ENCODE results near the gene SAT1.

Gene SAT1

DNA sequence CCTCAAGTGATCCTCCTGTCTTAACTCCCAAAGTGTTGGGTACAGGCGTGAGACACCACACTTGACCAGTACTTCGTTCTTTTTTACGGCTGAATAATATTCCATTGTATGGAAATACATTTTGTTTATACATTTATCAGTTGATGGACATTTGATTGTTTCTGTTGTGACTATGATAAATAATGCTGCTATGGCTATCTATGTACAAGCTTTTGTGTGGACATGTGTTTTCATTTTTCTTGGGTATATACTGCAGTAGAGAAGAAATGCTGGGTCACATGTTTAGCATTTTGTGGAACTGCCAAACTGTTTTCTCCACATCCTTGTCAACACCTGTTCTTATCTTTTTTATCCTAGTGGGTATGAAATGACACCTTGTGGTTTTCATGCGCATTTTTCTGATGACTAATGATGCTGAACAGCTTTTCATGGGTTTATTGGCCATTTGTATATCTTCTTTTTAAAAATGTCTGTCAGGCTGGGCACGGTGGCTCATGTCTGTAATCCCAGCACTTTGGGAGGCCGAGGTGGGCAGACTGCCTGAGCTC is 37.3 kb downstream of the SAT1 start:
- TF ChIP-seq, protein P1, sequence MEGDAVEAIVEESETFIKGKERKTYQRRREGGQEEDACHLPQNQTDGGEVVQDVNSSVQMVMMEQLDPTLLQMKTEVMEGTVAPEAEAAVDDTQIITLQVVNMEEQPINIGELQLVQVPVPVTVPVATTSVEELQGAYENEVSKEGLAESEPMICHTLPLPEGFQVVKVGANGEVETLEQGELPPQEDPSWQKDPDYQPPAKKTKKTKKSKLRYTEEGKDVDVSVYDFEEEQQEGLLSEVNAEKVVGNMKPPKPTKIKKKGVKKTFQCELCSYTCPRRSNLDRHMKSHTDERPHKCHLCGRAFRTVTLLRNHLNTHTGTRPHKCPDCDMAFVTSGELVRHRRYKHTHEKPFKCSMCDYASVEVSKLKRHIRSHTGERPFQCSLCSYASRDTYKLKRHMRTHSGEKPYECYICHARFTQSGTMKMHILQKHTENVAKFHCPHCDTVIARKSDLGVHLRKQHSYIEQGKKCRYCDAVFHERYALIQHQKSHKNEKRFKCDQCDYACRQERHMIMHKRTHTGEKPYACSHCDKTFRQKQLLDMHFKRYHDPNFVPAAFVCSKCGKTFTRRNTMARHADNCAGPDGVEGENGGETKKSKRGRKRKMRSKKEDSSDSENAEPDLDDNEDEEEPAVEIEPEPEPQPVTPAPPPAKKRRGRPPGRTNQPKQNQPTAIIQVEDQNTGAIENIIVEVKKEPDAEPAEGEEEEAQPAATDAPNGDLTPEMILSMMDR (IDR thresholded peaks at IDR 0.05): no peak

DNA sequence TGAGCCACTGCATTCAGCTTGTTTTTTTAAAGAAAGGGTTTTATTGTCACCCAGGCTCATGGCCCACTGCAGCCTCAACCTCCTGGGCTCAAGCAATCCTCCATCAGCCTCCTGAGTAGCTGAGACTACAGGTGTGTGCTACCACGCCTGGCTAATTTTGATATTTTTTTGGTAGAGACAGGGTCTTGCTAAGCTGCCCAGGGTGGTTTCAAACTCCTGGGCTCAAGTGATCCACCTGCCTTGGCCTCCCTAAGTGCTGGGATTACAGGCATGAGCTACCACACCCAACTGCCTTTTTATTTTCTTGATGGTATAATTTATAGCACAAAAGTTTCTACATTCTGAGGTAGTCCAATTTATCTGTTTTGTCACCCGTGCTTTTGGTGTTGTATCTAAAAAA is 38.9 kb downstream of the SAT1 start:
- intact Hi-C loops (cut with DNase I; ENCODE audit: low total_unique reads): no loop called here
- no peak for DNase-seq
- Histone ChIP-seq H3K27me3 (no peaks in the 10 kb centered on the region), H3K4me1 (no peaks in the 10 kb centered on the region), H3K36me3 (no peaks in the 10 kb centered on the region), H3K9me3 (no peaks in the 10 kb centered on the region), H3K4me3 (no peak overlapping the region), H3K27ac (no peak overlapping the region)
- TF ChIP-seq, protein P1 (IDR thresholded peaks at IDR 0.05): no peak

More for the DNA sequence above, 37.3 kb downstream of the SAT1 start:
- Histone ChIP-seq H3K36me3 (no peaks in the 10 kb centered on the region), H3K9me3 (no peaks in the 10 kb centered on the region), H3K27me3 (no peaks in the 10 kb centered on the region), H3K4me1 (no peaks in the 10 kb centered on the region), H3K27ac (no peak overlapping the region), H3K4me3 (no peak overlapping the region)
- intact Hi-C loops (cut with DNase I; ENCODE audit: low total_unique reads): no loop called here
- DNase-seq: no peak

DNA sequence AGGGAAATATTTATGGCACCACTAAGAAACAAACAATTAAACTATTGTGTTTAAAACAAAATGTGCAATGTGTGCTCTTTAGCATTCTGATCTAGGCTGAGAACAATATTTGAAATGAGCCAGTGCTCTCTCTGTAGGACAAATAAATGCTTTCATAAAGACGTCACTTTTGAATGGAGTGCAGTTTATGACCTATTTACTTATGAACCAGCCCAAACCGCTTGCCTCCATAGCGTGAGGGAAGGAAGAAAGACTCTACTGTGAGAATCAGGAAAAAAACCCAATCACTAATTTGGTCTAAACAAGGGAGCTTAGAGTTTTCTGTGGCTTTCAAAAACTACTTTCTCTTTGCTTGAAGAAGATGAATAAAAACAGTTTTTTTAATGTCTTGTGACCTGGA is 39.4 kb downstream of the SAT1 start:
- intact Hi-C loops (cut with DNase I; ENCODE audit: low total_unique reads): no loop called here
- no peak for DNase-seq
- no peak overlapping the region for H3K27ac ChIP-seq

DNA sequence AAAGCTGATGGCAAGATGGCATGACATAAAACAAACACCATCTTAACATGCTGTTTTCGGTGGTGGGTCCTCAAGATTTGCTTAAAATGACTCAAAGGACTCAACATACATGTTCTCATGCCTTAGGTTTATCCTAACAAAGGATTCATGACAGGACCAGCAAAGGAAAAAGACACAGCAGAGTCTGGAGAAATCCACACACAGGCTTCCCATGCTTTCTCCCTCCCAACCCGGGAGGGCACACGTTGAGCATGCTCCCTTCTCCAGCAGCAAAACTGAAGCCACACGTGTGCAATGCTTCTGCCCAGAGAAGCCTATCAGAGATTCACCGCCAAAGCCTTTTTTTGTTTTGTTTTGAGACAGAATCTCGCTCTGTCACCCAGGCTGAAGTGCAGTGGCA is 39.9 kb downstream of the SAT1 start:
- H3K9me3 ChIP-seq: no peaks in the 10 kb centered on the region
- no peaks in the 10 kb centered on the region for H3K4me1 ChIP-seq
- H3K4me3 ChIP-seq: no peak overlapping the region
- no peak overlapping the region for H3K27ac ChIP-seq
- TF ChIP-seq, protein P1 (IDR thresholded peaks at IDR 0.05): no peak
- H3K36me3 ChIP-seq: no peaks in the 10 kb centered on the region
- intact Hi-C loops (cut with DNase I; ENCODE audit: low total_unique reads): no loop called here
- no peaks in the 10 kb centered on the region for H3K27me3 ChIP-seq
- DNase-seq: no peak

More for the DNA sequence above, 39.4 kb downstream of the SAT1 start:
- Histone ChIP-seq H3K4me1 (no peaks in the 10 kb centered on the region), H3K9me3 (no peaks in the 10 kb centered on the region), H3K36me3 (no peaks in the 10 kb centered on the region), H3K27me3 (no peaks in the 10 kb centered on the region), H3K4me3 (no peak overlapping the region)
- TF ChIP-seq, protein P1 (IDR thresholded peaks at IDR 0.05): no peak

DNA sequence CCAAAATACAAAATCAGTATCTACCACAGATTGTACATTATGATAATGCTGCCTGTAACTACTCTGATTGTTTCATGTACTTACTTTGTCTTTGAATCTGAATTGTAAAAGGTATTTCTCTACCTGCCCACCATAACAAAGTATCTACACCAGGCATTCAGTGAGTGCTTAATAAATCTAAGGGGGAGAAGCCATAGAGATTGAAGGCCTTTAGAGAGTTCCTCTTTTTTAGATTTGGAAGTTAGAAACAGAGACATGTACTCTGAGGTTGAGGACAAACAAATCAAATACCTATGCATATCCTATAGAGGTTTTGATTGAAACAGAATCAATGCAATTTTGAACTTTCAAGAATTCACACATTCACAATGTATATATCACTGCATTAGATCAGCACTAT is 42.7 kb downstream of the SAT1 start:
- Histone ChIP-seq H3K27ac (no peak overlapping the region), H3K9me3 (no peaks in the 10 kb centered on the region), H3K36me3 (no peaks in the 10 kb centered on the region), H3K4me3 (no peak overlapping the region), H3K27me3 (no peaks in the 10 kb centered on the region), H3K4me1 (no peaks in the 10 kb centered on the region)
- TF ChIP-seq, protein P1 (IDR thresholded peaks at IDR 0.05): no peak
- intact Hi-C loops (cut with DNase I; ENCODE audit: low total_unique reads): no loop called here
- no peak for DNase-seq

DNA sequence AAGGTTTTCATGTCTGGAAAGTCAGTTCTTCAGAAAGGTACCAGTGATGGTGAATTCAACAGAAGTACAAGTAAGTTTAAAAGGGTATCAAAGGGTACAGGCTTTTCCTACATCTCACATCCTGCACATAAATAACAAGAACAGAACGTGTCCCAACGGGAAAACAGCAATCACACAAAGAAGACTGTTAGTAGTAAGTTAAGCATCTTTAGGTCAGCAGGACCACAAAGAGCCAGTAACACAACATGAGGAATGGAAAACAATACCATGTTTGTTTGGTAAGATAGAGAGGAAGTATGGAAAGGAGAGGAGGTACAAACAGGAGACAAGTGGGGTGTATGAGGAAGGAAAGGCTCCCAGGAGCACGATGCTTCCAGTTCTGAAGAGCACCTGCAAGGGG is 43.2 kb downstream of the SAT1 start:
- no peak for DNase-seq
- H3K27ac ChIP-seq: no peak overlapping the region
- H3K4me1 ChIP-seq: no peaks in the 10 kb centered on the region
- H3K36me3 ChIP-seq: no peaks in the 10 kb centered on the region
- no peaks in the 10 kb centered on the region for H3K27me3 ChIP-seq
- H3K9me3 ChIP-seq: no peaks in the 10 kb centered on the region
- TF ChIP-seq, protein P1 (IDR thresholded peaks at IDR 0.05): no peak
- intact Hi-C loops (cut with DNase I; ENCODE audit: low total_unique reads): no loop called here
- no peak overlapping the region for H3K4me3 ChIP-seq

All from tibial artery (tissue), 4 donors.